Activated CD4-positive, alpha-beta T cell treated with anti-CD3 and anti-CD28 coated beads, Interleukin-2, amount 10 ng/mL, durations not matched to agents 24 days and 14 days (primary cell): ENCODE measurements around the gene IRAK1. TPM values are rescaled to one million over a fixed set of nuclear protein-coding genes. Genes with fewer than 3 reads are reported as not detected.
A peak's percentile ranks its signal among the peaks of the same experiment; 100 is the strongest.
"Not testable (repeated sequence)": the region's sequence is repeated elsewhere in the genome, so short reads cannot be mapped to it uniquely, and the experiment has no call there.

Source experiments
- DNase-seq: peaks from one replicate; pipeline ENCODE4 v3.0.0; 2022
- H3K27ac Mint-ChIP-seq: one replicate; pipeline ENCODE4 v1.8.0; 2022; ENCODE audit warnings: mild to moderate bottlenecking, mixed read lengths
- H3K27me3 Mint-ChIP-seq: one replicate; pipeline ENCODE4 v1.8.0; 2022; ENCODE audit warnings: mixed read lengths
- H3K36me3 Mint-ChIP-seq: one replicate; pipeline ENCODE4 v1.8.0; 2022; ENCODE audit warnings: low read depth, mild to moderate bottlenecking, mixed read lengths
- H3K4me1 Mint-ChIP-seq: one replicate; pipeline ENCODE4 v1.8.0; 2021; ENCODE audit warnings: mixed read lengths
- H3K4me3 Mint-ChIP-seq: one replicate; pipeline ENCODE4 v1.8.0; 2022; ENCODE audit warnings: mild to moderate bottlenecking, moderate library complexity, mixed read lengths
- H3K9me3 Mint-ChIP-seq: one replicate; pipeline ENCODE4 v1.8.0; 2021; ENCODE audit warnings: mixed read lengths
- intact Hi-C: fragments of 100-400 bp; cut with micrococcal nuclease; formaldehyde crosslinking; loops from one replicate; pipeline ENCODE4 v1.15.1; 2023
- total RNA-seq: library from RNA; stranded (reverse); gene quantifications from 2 replicates; pipeline ENCODE4 v1.2.3, GENCODE V29; 2022

IRAK1 gene
- total RNA-seq, 1 donor from 2014 or later: 192 TPM

GRCh38 chrX:153991013-153991580 lies 28.6 kb downstream of the IRAK1 start:
- Mint-ChIP-seq H3K27me3 (no peaks in the 10 kb centered on the region), H3K27ac (no peak overlapping the region), H3K4me3 (no peak overlapping the region), H3K9me3 (no peaks in the 10 kb centered on the region), H3K36me3 (no peaks in the 10 kb centered on the region), H3K4me1 (peaks cover 3% of the 10 kb centered on the region)
- intact Hi-C loops: no loop called here
- DNase-seq: no peak

GRCh38 chrX:153989973-153990655 lies 29.6 kb downstream of the IRAK1 start:
- DNase-seq: peak; percentile 59
- Mint-ChIP-seq H3K27me3 (no peaks in the 10 kb centered on the region), H3K9me3 (no peaks in the 10 kb centered on the region), H3K4me3 (no peak overlapping the region), H3K4me1 (peaks cover 3% of the 10 kb centered on the region), H3K27ac (peak overlapping the region; percentile 41), H3K36me3 (no peaks in the 10 kb centered on the region)
- intact Hi-C loops: no loop called here

GRCh38 chrX:153988493-153988892 lies 31.2 kb downstream of the IRAK1 start:
- H3K27ac Mint-ChIP-seq: no peak overlapping the region
- no peak overlapping the region for H3K4me3 Mint-ChIP-seq
- intact Hi-C loops: no loop called here

GRCh38 chrX:153984351-153985178 lies 35.1 kb downstream of the IRAK1 start:
- intact Hi-C loops: no loop called here
- Mint-ChIP-seq H3K4me1 (peaks cover 36% of the 10 kb centered on the region), H3K36me3 (no peaks in the 10 kb centered on the region), H3K27me3 (no peaks in the 10 kb centered on the region), H3K27ac (peak overlapping the region; percentile 97), H3K9me3 (no peaks in the 10 kb centered on the region), H3K4me3 (peak overlapping the region; percentile 80)
- DNase-seq: peak; percentile 78

More at GRCh38 chrX:153988493-153988892, 31.2 kb downstream of the IRAK1 start:
- Mint-ChIP-seq H3K27me3 (no peaks in the 10 kb centered on the region), H3K9me3 (no peaks in the 10 kb centered on the region), H3K36me3 (no peaks in the 10 kb centered on the region), H3K4me1 (peaks cover 11% of the 10 kb centered on the region)
- DNase-seq: no peak

- peak; percentile 59 for DNase-seq
- Mint-ChIP-seq H3K36me3 (no peaks in the 10 kb centered on the region), H3K27me3 (no peaks in the 10 kb centered on the region), H3K27ac (peak overlapping the region; percentile 97), H3K9me3 (no peaks in the 10 kb centered on the region), H3K4me3 (peak overlapping the region; percentile 75), H3K4me1 (peaks cover 34% of the 10 kb centered on the region)
- intact Hi-C loops: no loop called here
Observed at GRCh38 chrX:153983321-153983801, 36.3 kb downstream of the IRAK1 start.

GRCh38 chrX:153981771-153982533 lies 37.8 kb downstream of the IRAK1 start:
- Mint-ChIP-seq H3K27me3 (no peaks in the 10 kb centered on the region), H3K36me3 (no peaks in the 10 kb centered on the region), H3K9me3 (no peaks in the 10 kb centered on the region), H3K27ac (peak overlapping the region; percentile 97), H3K4me3 (peak overlapping the region; percentile 75), H3K4me1 (peaks cover 34% of the 10 kb centered on the region)
- intact Hi-C loops: loop anchor here (1.0 kb wide), 1 partner anchor 10 kb away; the partner anchor contains the start of gene TMEM187
- peak; percentile 91 for DNase-seq

GRCh38 chrX:153981231-153981630 lies 38.5 kb downstream of the IRAK1 start:
- peak overlapping the region; percentile 75 for H3K4me3 Mint-ChIP-seq
- peaks cover 34% of the 10 kb centered on the region for H3K4me1 Mint-ChIP-seq
- DNase-seq: no peak
- no peaks in the 10 kb centered on the region for H3K27me3 Mint-ChIP-seq
- H3K36me3 Mint-ChIP-seq: no peaks in the 10 kb centered on the region
- intact Hi-C loops: loop anchor here (1.0 kb wide), 1 partner anchor 9 kb away; the partner anchor contains the start of gene TMEM187
- H3K9me3 Mint-ChIP-seq: no peaks in the 10 kb centered on the region
- H3K27ac Mint-ChIP-seq: peak overlapping the region; percentile 97

- H3K4me3 Mint-ChIP-seq: peak overlapping the region; percentile 77
- H3K4me1 Mint-ChIP-seq: peaks cover 34% of the 10 kb centered on the region
- intact Hi-C loops: not testable (repeated sequence)
Observed at GRCh38 chrX:153980394-153980793, 39.3 kb downstream of the IRAK1 start.

GRCh38 chrX:153974726-153975286 lies 44.9 kb downstream of the IRAK1 start:
- no peaks in the 10 kb centered on the region for H3K27me3 Mint-ChIP-seq
- peak overlapping the region; percentile 90 for H3K4me3 Mint-ChIP-seq
- intact Hi-C loops: loop anchor here (5.0 kb wide), 1 partner anchor 122 kb away; the partner anchor contains the start of gene MECP2
- no peak for DNase-seq
- peak overlapping the region; percentile 92 for H3K27ac Mint-ChIP-seq
- H3K36me3 Mint-ChIP-seq: no peaks in the 10 kb centered on the region
- peaks cover 15% of the 10 kb centered on the region for H3K4me1 Mint-ChIP-seq
- H3K9me3 Mint-ChIP-seq: no peaks in the 10 kb centered on the region

More at GRCh38 chrX:153980394-153980793, 39.3 kb downstream of the IRAK1 start:
- DNase-seq: peak; percentile 72
- not testable (repeated sequence) for H3K27me3 Mint-ChIP-seq, H3K9me3 Mint-ChIP-seq, H3K36me3 Mint-ChIP-seq
- peak overlapping the region; percentile 88 for H3K27ac Mint-ChIP-seq

GRCh38 chrX:153974003-153974725 lies 45.5 kb downstream of the IRAK1 start:
- H3K4me3 Mint-ChIP-seq: peak overlapping the region; percentile 90
- H3K4me1 Mint-ChIP-seq: peaks cover 17% of the 10 kb centered on the region
- peak; percentile 59 for DNase-seq
- H3K36me3 Mint-ChIP-seq: peaks cover 5% of the 10 kb centered on the region
- no peaks in the 10 kb centered on the region for H3K27me3 Mint-ChIP-seq
- intact Hi-C loops: loop anchor here (5.0 kb wide), 1 partner anchor 123 kb away; the partner anchor contains the start of gene MECP2
- H3K9me3 Mint-ChIP-seq: no peaks in the 10 kb centered on the region
- peak overlapping the region; percentile 92 for H3K27ac Mint-ChIP-seq

- H3K36me3 Mint-ChIP-seq: peaks cover 7% of the 10 kb centered on the region
- peaks cover 17% of the 10 kb centered on the region for H3K4me1 Mint-ChIP-seq
- peak; percentile 60 for DNase-seq
- no peaks in the 10 kb centered on the region for H3K9me3 Mint-ChIP-seq
- intact Hi-C loops: loop anchor here (5.0 kb wide), 1 partner anchor 124 kb away; the partner anchor contains the start of gene MECP2
- peak overlapping the region; percentile 98 for H3K27ac Mint-ChIP-seq
- peak overlapping the region; percentile 90 for H3K4me3 Mint-ChIP-seq
- no peaks in the 10 kb centered on the region for H3K27me3 Mint-ChIP-seq
Observed at GRCh38 chrX:153973127-153974002, 46.3 kb downstream of the IRAK1 start.
